T-helper 1 cell treated with Interleukin-12 subunit alpha and Interleukin-12 subunit beta and Interleukin-4 antibody, amounts not matched to agents 30 μg/mL and 1 μg/mL, for 36 hours (primary cell): Measurements from ENCODE around the gene EIPR1.

Experiments
- H3K27ac Mint-ChIP-seq: one replicate; pipeline ENCODE4 v1.8.0; 2021; ENCODE audit warnings: mild to moderate bottlenecking, mixed read lengths
- H3K27me3 Mint-ChIP-seq: one replicate; pipeline ENCODE4 v1.8.0; 2021; ENCODE audit warnings: low read depth, mixed read lengths
- H3K36me3 Mint-ChIP-seq: one replicate; pipeline ENCODE4 v1.8.0; 2021; ENCODE audit warnings: low read depth, mixed read lengths
- H3K4me1 Mint-ChIP-seq: one replicate; pipeline ENCODE4 v1.8.0; 2021; ENCODE audit warnings: low read depth, mixed read lengths
- H3K4me3 Mint-ChIP-seq: one replicate; pipeline ENCODE4 v1.8.0; 2021; ENCODE audit warnings: mild to moderate bottlenecking, moderate library complexity, mixed read lengths
- H3K9me3 Mint-ChIP-seq: one replicate; pipeline ENCODE4 v1.8.0; 2021; ENCODE audit warnings: mixed read lengths

The EIPR1 gene

DNA sequence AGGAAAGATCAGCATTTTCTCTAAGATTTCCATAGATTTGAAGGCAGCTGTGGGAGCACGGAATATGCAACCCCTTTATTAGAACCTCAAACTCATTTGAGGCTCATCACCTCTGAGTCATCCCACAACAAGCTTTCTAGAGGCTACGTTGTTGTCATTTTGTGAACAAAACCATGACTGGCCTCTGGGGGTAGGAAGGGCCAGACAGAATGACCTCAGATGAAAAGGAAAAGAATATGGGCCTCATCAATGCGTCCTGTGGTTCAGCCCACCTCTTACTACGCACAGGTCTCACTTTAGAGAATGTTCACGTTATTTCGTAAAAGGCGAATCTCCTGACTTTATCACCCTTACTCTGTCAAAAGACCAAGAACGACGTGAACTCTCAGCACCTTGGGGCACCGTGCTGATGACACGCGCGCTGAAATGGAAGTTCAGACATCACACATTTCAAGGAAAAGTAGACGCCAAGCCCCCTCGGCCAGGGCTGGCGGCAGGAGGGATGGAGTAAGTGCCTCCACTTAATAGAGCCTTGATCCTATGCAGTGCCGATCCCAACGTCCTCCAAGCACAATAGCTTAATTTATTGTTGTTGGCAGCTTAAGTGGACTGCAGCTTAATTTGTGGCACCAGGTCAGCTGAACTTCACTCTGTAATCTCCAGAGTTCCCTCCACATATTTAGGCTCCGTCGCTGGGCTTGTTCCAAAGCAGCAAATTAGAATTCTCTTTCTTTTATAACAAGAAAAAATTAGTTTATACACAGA is 208.3 kb downstream of the EIPR1 start:
- H3K4me3 Mint-ChIP-seq, result no peak overlapping the region
- peaks cover 15% of the 10 kb centered on the region for H3K36me3 Mint-ChIP-seq
- peaks cover 2% of the 10 kb centered on the region for H3K4me1 Mint-ChIP-seq
- H3K27ac Mint-ChIP-seq, result no peak overlapping the region
- no peaks in the 10 kb centered on the region for H3K27me3 Mint-ChIP-seq
- H3K9me3 Mint-ChIP-seq, result peaks cover 11% of the 10 kb centered on the region

DNA sequence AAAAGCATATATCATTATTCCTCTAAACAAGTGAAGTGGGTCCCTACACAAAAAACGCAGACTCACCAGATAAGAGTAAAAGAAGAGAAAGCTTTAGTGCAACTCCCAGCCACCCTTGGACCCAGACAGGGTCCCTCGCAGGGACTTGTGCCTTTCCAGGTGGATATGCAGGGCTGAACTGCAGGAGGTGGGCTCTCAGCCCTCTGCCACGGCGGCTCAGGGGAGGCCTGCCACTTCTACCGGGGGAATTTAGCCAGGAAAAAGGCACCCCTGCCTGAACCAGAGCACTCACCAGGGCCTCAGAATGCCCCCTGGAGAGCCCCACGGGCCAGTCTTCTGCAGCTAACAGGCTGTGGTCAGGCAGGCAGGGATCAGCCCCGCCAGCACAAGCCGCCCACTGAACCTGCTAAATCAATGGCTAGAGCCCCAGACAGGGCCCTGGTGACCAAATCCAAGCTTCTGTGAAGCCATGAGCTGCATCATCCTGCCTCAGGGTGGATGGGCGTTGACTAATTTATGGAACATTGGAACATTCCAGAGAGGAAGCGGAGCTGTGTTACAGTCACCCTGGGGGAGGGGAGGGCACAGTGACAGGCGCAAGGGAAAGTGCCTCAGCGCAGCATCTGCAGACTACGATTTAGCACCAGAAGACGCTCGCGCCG is 209.3 kb downstream of the EIPR1 start:
- Mint-ChIP-seq H3K27me3 (no peaks in the 10 kb centered on the region), H3K27ac (no peak overlapping the region), H3K9me3 (peaks cover 20% of the 10 kb centered on the region), H3K4me3 (no peak overlapping the region), H3K36me3 (peaks cover 21% of the 10 kb centered on the region), H3K4me1 (peaks cover 2% of the 10 kb centered on the region)

GRCh38 chr2:3163401-3163800 is 214.2 kb downstream of the EIPR1 start:
- Mint-ChIP-seq H3K36me3 (peaks cover 25% of the 10 kb centered on the region), H3K9me3 (peaks cover 25% of the 10 kb centered on the region), H3K27me3 (no peaks in the 10 kb centered on the region), H3K4me1 (no peaks in the 10 kb centered on the region), H3K4me3 (no peak overlapping the region), H3K27ac (no peak overlapping the region)

DNA sequence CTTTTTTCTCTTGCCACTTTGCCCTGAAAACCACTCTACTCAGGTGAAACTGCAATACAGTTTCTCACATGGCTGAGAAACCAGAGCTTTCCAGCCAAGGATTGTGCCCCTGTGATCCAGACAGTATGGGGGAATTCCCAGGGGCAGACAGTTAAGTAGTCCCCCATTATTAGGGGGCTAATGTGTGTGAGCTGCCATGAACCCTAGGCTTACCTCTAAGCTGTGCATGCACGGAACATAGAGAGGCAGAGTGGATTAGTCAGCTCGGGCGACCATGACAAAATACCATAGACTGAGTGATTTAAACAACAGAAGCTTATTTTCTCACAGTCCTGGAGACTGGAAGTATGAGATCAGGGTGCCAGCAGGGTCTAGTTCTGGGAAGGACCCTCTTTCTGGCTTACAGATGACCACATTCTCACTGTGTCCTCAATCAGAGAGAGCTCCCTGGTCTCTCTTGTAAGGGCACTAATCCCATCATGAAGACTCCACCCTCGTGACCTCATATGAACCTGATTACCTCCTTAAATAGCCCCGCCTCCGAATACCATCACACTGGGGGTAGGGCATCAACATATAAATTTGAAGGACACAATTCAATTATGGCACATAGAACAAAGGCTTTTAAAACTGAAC is 215.1 kb downstream of the EIPR1 start:
- no peaks in the 10 kb centered on the region for H3K4me1 Mint-ChIP-seq
- H3K27ac Mint-ChIP-seq, result no peak overlapping the region
- peaks cover 25% of the 10 kb centered on the region for H3K36me3 Mint-ChIP-seq
- H3K4me3 Mint-ChIP-seq, result no peak overlapping the region
- peaks cover 25% of the 10 kb centered on the region for H3K9me3 Mint-ChIP-seq
- no peaks in the 10 kb centered on the region for H3K27me3 Mint-ChIP-seq

- peaks cover 25% of the 10 kb centered on the region for H3K9me3 Mint-ChIP-seq
- no peak overlapping the region for H3K4me3 Mint-ChIP-seq
- no peak overlapping the region for H3K27ac Mint-ChIP-seq
- no peaks in the 10 kb centered on the region for H3K27me3 Mint-ChIP-seq
- peaks cover 22% of the 10 kb centered on the region for H3K36me3 Mint-ChIP-seq
- no peaks in the 10 kb centered on the region for H3K4me1 Mint-ChIP-seq
These were observed 216.8 kb downstream of the EIPR1 start for GRCh38 chr2:3160751-3161330.

DNA sequence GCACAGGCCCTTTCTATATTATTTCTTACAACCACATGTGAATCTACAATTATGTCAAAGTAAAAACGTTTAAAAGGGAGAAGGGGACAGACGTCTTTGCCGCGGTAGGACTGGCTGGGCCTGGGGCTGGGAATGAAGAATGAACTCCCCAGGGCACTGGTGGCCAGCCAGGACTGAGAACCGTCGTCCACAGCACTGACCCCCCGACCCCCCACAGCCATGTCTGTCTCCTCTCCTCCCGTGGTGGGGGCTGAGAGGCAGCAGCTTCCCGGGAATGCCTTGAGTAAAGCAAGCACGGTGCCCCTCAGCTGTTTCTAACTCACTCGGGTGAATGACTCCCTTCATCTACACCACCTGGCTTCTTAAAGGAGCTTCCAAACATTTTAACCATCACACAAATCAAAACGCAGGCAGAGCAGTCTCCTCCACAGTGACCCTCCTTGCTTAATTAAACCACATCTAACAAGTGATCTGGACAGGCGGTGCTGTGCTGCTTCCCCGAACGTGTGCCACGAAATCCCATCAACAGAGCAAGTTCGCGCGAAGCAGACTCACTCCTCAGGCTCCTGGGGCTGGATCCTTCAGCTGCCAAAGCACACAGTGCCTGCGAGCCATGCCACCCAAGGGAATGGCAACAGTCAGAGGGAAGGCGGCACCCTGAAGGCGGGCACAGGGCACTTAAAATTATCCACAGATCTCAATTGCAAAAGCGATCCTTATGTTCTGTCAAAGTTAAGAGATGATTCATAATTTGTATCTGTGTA is 217.7 kb downstream of the EIPR1 start:
- Mint-ChIP-seq H3K4me3 (no peak overlapping the region), H3K36me3 (peaks cover 16% of the 10 kb centered on the region), H3K4me1 (no peaks in the 10 kb centered on the region), H3K27me3 (no peaks in the 10 kb centered on the region), H3K27ac (no peak overlapping the region), H3K9me3 (peaks cover 19% of the 10 kb centered on the region)

DNA sequence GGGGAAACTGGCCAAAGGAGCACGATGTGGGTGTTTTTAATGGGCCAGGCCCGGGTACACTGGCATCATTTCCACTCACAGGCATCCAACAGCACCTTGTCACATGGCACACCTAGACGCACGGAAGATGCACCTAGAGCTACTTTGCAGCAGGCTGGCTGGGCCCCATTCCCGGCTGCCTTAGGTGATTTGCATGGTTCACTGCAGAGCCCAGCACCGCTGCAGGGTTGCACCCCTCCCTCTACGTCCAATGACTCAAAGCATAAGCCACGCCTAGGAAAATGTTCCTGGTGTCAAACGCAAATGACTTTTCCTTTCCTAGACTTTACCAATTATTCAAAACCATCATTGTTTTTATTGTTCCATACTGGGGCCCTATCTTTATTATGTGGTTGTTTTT is 222.9 kb downstream of the EIPR1 start:
- H3K36me3 Mint-ChIP-seq, result peaks cover 2% of the 10 kb centered on the region

GRCh38 chr2:3154146-3154545 is 223.5 kb downstream of the EIPR1 start:
- H3K9me3 Mint-ChIP-seq, result peaks cover 13% of the 10 kb centered on the region
- H3K4me3 Mint-ChIP-seq, result no peak overlapping the region
- H3K4me1 Mint-ChIP-seq, result peaks cover 3% of the 10 kb centered on the region
- no peak overlapping the region for H3K27ac Mint-ChIP-seq
- no peaks in the 10 kb centered on the region for H3K27me3 Mint-ChIP-seq
- peaks cover 2% of the 10 kb centered on the region for H3K36me3 Mint-ChIP-seq

More for the DNA sequence above, 222.9 kb downstream of the EIPR1 start:
- peaks cover 13% of the 10 kb centered on the region for H3K9me3 Mint-ChIP-seq
- H3K4me3 Mint-ChIP-seq, result no peak overlapping the region
- no peak overlapping the region for H3K27ac Mint-ChIP-seq
- H3K27me3 Mint-ChIP-seq, result no peaks in the 10 kb centered on the region
- H3K4me1 Mint-ChIP-seq, result peaks cover 3% of the 10 kb centered on the region

DNA sequence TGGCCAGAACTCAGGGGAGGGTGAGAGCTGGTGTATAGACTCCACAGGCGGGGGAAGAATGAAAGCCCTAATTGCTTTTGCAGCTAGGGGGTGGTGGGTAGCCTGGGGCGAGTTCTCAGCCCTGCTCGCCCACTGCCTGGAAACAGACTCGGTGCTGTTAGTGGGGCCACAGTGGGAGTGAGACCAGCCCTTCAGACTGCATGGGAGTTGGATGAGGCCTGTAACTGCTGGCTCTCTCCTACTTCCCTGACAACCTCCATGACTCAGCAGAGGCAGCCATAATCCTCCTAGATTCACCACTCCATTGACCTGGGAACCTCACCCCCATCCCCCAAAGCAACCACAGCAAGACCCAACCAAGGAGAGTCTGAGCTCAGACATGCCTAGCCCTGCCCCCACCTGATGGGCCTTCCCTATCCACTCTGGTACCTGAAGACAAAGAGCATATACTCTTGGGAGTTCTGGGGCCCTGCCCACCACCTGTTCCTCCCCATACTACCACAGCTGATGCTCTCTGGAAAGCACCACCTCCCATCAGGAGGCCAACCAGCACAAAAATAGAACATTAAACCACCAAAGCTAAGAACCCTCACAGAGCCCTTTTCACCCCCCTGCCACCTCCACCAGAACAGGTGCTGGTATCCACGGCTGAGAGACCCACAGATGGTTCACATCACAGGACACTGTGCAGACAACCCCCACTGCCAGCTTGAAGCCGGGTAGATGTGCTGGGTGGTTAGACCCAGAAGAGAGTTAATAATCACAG is 226.3 kb downstream of the EIPR1 start:
- Mint-ChIP-seq H3K36me3 (peaks cover 2% of the 10 kb centered on the region), H3K9me3 (peaks cover 13% of the 10 kb centered on the region), H3K27me3 (no peaks in the 10 kb centered on the region), H3K4me3 (no peak overlapping the region), H3K4me1 (peaks cover 3% of the 10 kb centered on the region), H3K27ac (no peak overlapping the region)

DNA sequence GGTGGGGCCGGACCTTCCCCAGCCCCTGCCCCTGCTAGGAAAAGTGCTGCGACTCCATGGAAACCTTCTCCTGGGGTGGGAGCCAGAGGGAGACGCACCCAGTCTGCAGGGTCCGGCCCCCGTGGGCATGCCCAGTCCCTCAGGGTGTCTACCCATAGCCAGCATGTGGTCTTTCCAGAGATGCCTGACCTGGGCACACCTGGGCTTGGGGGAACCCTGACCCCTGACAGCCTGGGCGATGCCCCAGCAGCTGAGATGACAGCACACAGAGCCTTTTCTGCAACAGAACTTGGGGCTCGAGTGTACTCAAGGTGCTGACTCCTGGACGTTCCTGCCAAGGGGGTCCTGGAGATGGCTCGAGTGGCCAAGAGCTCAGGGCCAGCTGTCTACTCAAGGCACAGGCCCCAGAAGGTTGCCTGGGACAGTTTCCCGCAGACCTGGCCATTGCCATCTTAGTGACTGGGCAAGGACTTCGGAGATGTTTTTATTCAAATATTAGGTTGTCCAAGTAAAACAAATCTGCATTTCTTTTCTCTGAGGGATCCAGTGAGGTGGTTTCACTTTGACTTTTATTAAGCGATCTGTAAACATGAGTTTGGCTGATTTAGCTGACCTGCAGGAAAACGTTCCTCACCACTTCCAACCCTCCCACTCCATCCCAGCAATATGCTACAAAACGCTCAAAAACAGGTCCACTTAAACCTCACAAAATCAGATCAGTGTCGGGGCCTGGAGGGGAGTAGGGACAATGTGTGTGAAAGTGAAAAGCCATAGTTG is 228.0 kb downstream of the EIPR1 start:
- no peak overlapping the region for H3K27ac Mint-ChIP-seq
- H3K4me3 Mint-ChIP-seq, result no peak overlapping the region
- peaks cover 3% of the 10 kb centered on the region for H3K4me1 Mint-ChIP-seq
- peaks cover 13% of the 10 kb centered on the region for H3K9me3 Mint-ChIP-seq
- H3K36me3 Mint-ChIP-seq, result peaks cover 2% of the 10 kb centered on the region
- H3K27me3 Mint-ChIP-seq, result no peaks in the 10 kb centered on the region

GRCh38 chr2:3148716-3149115 is 228.9 kb downstream of the EIPR1 start:
- Mint-ChIP-seq H3K4me1 (peaks cover 3% of the 10 kb centered on the region), H3K36me3 (peaks cover 2% of the 10 kb centered on the region), H3K9me3 (peaks cover 13% of the 10 kb centered on the region), H3K27ac (no peak overlapping the region), H3K27me3 (no peaks in the 10 kb centered on the region), H3K4me3 (no peak overlapping the region)

- no peak overlapping the region for H3K4me3 Mint-ChIP-seq
- H3K36me3 Mint-ChIP-seq, result peaks cover 2% of the 10 kb centered on the region
- no peaks in the 10 kb centered on the region for H3K27me3 Mint-ChIP-seq
- peaks cover 13% of the 10 kb centered on the region for H3K9me3 Mint-ChIP-seq
- H3K27ac Mint-ChIP-seq, result no peak overlapping the region
- peaks cover 3% of the 10 kb centered on the region for H3K4me1 Mint-ChIP-seq
These were observed 229.7 kb downstream of the EIPR1 start for GRCh38 chr2:3147651-3148530.
